Spleen (tissue), 11 donors: Measurements from ENCODE around the gene ULBP3. TPM values are rescaled to one million over a fixed set of nuclear protein-coding genes. Genes with fewer than 3 reads are reported as not detected.

Experiments used
- DNase-seq: peaks from one replicate; pipeline ENCODE4 v3.0.0-alpha.2; 2020
- H3K27ac ChIP-seq, 8 donors: fragments of 200-600 bp; sonication (generic) in 7 of 8; 1 replicate in 4 of 8; 2 replicates in 4 of 8; pipeline versions ENCODE4 v1.5.0 to v1.8.0; 2016 to 2021; ENCODE audit warnings: inconsistent platforms in 4 of 8, mild to moderate bottlenecking in 4 of 8, moderate library complexity in 1 of 8
- H3K27me3 ChIP-seq, 7 donors: fragments of 200-600 bp; sonication (generic) in 6 of 7; replicated peaks in 1 of 7; 1 replicate in 4 of 7; 2 replicates in 3 of 7; pipeline versions ENCODE4 v1.5.0 to v1.8.0; 2016 to 2021; ENCODE audit warnings: inconsistent platforms in 3 of 7, mild to moderate bottlenecking in 1 of 7
- H3K36me3 ChIP-seq, 6 donors: fragments of 200-600 bp; sonication (generic) in 5 of 6; 1 replicate in 4 of 6; 2 replicates in 2 of 6; pipeline versions ENCODE4 v1.5.0 to v1.8.0; 2016 to 2021; ENCODE audit warnings: inconsistent platforms in 2 of 6
- H3K4me1 ChIP-seq, 6 donors: fragments of 200-600 bp; sonication (generic) in 5 of 6; 1 replicate in 3 of 6; 2 replicates in 3 of 6; pipeline versions ENCODE4 v1.5.0 to v1.8.0; 2016 to 2021; ENCODE audit warnings: inconsistent platforms in 3 of 6
- H3K4me3 ChIP-seq, 8 donors: fragments of 200-600 bp; sonication (generic) in 7 of 8; 1 replicate in 4 of 8; 2 replicates in 4 of 8; pipeline versions ENCODE4 v1.5.0 to v1.8.0; 2016 to 2021; ENCODE audit warnings: inconsistent platforms in 4 of 8, mild to moderate bottlenecking in 4 of 8, moderate library complexity in 2 of 8
- H3K9me3 ChIP-seq, 8 donors: fragments of 200-600 bp; sonication (generic) in 7 of 8; 1 replicate in 4 of 8; 2 replicates in 4 of 8; pipeline versions ENCODE4 v1.5.0 to v1.8.0; 2016 to 2021; ENCODE audit warnings: inconsistent platforms in 4 of 8
- CTCF ChIP-seq, 11 experiments: fragments of 200-600 bp in 7 of 11; fragments of 450-650 bp in 4 of 11; sonication (generic) in 4 of 11; IDR thresholded peaks in 8 of 11; conservative IDR thresholded peaks in 3 of 11; 1 replicate in 7 of 11; 2 replicates in 4 of 11; pipeline versions ENCODE4 v1.4.0 to v1.8.0; 2016 to 2021; ENCODE audit warnings: antibody characterized with exemption in 11 of 11, inconsistent platforms in 4 of 11, mild to moderate bottlenecking in 1 of 11
- POLR2A ChIP-seq, 3 donors: fragments of 450-650 bp; IDR thresholded peaks; one replicate each; pipeline ENCODE4 v1.5.1; 2017; ENCODE audit warnings: antibody characterized with exemption in 3 of 3, mild to moderate bottlenecking in 1 of 3
- POLR2AphosphoS5 ChIP-seq, 3 donors: sonication (generic); formaldehyde crosslinking; IDR thresholded peaks; one replicate each; pipeline ENCODE4 v1.5.1; 2017; ENCODE audit warnings: antibody characterized with exemption in 3 of 3
- WGBS, 5 donors: extraction: QIAGEN DNeasy Blood & Tissue Kit in 3 of 5; methylation state at CpG; one replicate each; pipeline versions ENCODE4 v1.1.5 to v1.1.7; 2013 to 2018; 5-methylcytosine and 5-hydroxymethylcytosine counted together
- intact Hi-C: fragments of 100-400 bp; cut with DNase I; formaldehyde crosslinking; loops from one replicate; pipeline ENCODE4 v1.15.0; 2023; ENCODE audit warnings: low total_unique reads
- polyA plus RNA-seq, 3 donors: library from polyadenylated mRNA; stranded (reverse); fragments of 200-250 nt; gene quantifications; one replicate each; pipeline ENCODE4 v1.2.1, GENCODE V29; 2013
- total RNA-seq, 7 donors: library from RNA; depleted of rRNA in 3 of 7; stranded (reverse); fragments of >200 nt in 3 of 7; fragmentation: NEBNext Ultra II Directional in 4 of 7; extraction: Animal tissue kit (Norgen Biotek cat#: 25700) in 4 of 7; gene quantifications; one replicate each; pipeline versions ENCODE4 v1.1.0 to v1.2.1, GENCODE V29; 2016 to 2021
- donor health status: healthy with polysubstance abuse.
- donor health status: DM: no; HTN: no; CAD: no; lungs with moderate emphysema.
- donor health status: DM: no; HTN: no; CAD: no.
- donor health status: Bipolar disorder and iron deficiency.
- donor health status: healthy.
- donor health status: DM: no; HTN: no; CAD: no.
- donor health status: DM: yes; HTN: yes; CAD: no.

ULBP3 gene
- total and polyA plus RNA-seq, 10 donors, result 0.15 to 2.2 (median 0.85) TPM; not detected in 1

- TF ChIP-seq CTCF (IDR thresholded peaks at IDR 0.05 in 8 of 11, conservative IDR thresholded peaks at IDR 0.05 in 3 of 11) (no peak), POLR2A (IDR thresholded peaks at IDR 0.05) (no peak), POLR2AphosphoS5 (IDR thresholded peaks at IDR 0.05) (no peak)
- no peak overlapping the region for H3K4me3 ChIP-seq
- intact Hi-C loops, result no loop called here
- whole genome bisulfite sequencing, 5 donors, result 79 to 100% (median 91%) methylated on average over 1 of the region's 1 CpG
- H3K4me1 ChIP-seq, result no peaks in the 10 kb centered on the region
- no peak for DNase-seq
- H3K27me3 ChIP-seq, result peaks cover 0 to 25% (median 0%) of the 10 kb centered on the region in 7 donors
- no peak overlapping the region for H3K27ac ChIP-seq
- no peaks in the 10 kb centered on the region for H3K9me3 ChIP-seq
- H3K36me3 ChIP-seq, result no peaks in the 10 kb centered on the region
Measured at GRCh38 chr6:150087336-150087735, 18.4 kb upstream of the ULBP3 start.

- Histone ChIP-seq H3K27me3 (peaks cover 0 to 30% (median 0%) of the 10 kb centered on the region in 7 donors), H3K36me3 (no peaks in the 10 kb centered on the region), H3K4me3 (no peak overlapping the region), H3K27ac (no peak overlapping the region), H3K9me3 (no peaks in the 10 kb centered on the region), H3K4me1 (no peaks in the 10 kb centered on the region)
- no peak for TF ChIP-seq CTCF (IDR thresholded peaks at IDR 0.05 in 8 of 11, conservative IDR thresholded peaks at IDR 0.05 in 3 of 11)
- TF ChIP-seq POLR2A (IDR thresholded peaks at IDR 0.05), result no peak
- TF ChIP-seq POLR2AphosphoS5 (IDR thresholded peaks at IDR 0.05), result no peak
- no peak for DNase-seq
- 89 to 98% (median 94%) methylated on average over 7 of the region's 7 CpGs for WGBS, 5 donors
- intact Hi-C loops, result no loop called here
Measured at GRCh38 chr6:150086026-150086425, 17.1 kb upstream of the ULBP3 start.

- H3K9me3 ChIP-seq, result no peaks in the 10 kb centered on the region
- peaks cover 0 to 4% (median 0%) of the 10 kb centered on the region in 6 donors for H3K4me1 ChIP-seq
- peaks cover 0 to 30% (median 0%) of the 10 kb centered on the region in 7 donors for H3K27me3 ChIP-seq
- no peaks in the 10 kb centered on the region for H3K36me3 ChIP-seq
- intact Hi-C loops, result loop anchor here (5.0 kb wide), 1 partner anchor 313 kb away; no protein-coding TSS in a partner anchor
- no peak overlapping the region for H3K4me3 ChIP-seq
- no peak for DNase-seq
- no peak overlapping the region for H3K27ac ChIP-seq
- 79 to 89% (median 83%) methylated on average over 7 of the region's 7 CpGs for WGBS, 5 donors
- no peak for TF ChIP-seq CTCF (IDR thresholded peaks at IDR 0.05 in 8 of 11, conservative IDR thresholded peaks at IDR 0.05 in 3 of 11)
- TF ChIP-seq POLR2AphosphoS5 (IDR thresholded peaks at IDR 0.05), result no peak
- TF ChIP-seq POLR2A (IDR thresholded peaks at IDR 0.05), result no peak
Measured at GRCh38 chr6:150084426-150084825, 15.5 kb upstream of the ULBP3 start.

- Histone ChIP-seq H3K4me1 (peaks cover 0 to 4% (median 0%) of the 10 kb centered on the region in 6 donors), H3K4me3 (no peak overlapping the region), H3K9me3 (no peaks in the 10 kb centered on the region), H3K36me3 (no peaks in the 10 kb centered on the region), H3K27ac (no peak overlapping the region), H3K27me3 (peaks cover 0 to 30% (median 0%) of the 10 kb centered on the region in 7 donors)
- WGBS, 5 donors, result 71 to 89% (median 80%) methylated on average over 3 of the region's 3 CpGs
- intact Hi-C loops, result loop anchor here (2.0 to 5.0 kb wide), 2 partner anchors 251 to 313 kb away; no protein-coding TSS in a partner anchor
- no peak for TF ChIP-seq POLR2AphosphoS5 (IDR thresholded peaks at IDR 0.05)
- TF ChIP-seq POLR2A (IDR thresholded peaks at IDR 0.05), result no peak
- TF ChIP-seq CTCF (IDR thresholded peaks at IDR 0.05 in 8 of 11, conservative IDR thresholded peaks at IDR 0.05 in 3 of 11), result no peak
- no peak for DNase-seq
Measured at GRCh38 chr6:150083839-150084238, 14.9 kb upstream of the ULBP3 start.
